GM12801 (cell line): ENCODE data around the gene EIF4G3.

Experiments used
- TF ChIP-seq, protein P1 (sequence below): IDR thresholded peaks from one replicate; pipeline ENCODE4 v1.5.1; 2011; ENCODE audit warnings: control low read depth; ENCODE audit not compliant: insufficient read length; ENCODE audit errors: extremely low read depth

Gene EIF4G3

DNA sequence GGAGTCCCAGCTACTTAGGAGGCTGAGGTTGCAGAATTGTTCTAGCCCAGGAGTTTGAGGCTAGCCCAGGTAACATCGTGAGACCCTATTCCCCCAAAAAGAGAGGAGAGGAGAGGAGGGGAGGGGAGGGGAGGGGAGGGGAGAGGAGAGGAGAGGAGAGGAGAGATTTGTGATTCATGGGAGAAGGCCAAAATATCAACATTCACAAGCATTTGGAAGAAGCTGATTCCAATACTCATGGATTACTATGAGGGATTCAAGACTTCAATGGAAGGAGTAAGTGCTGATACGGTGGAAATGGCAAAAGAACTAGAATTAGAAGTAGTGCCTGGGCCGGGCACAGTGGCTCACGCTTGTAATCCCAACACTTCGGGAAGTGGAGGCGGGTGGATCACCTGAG, 187.8 kb downstream of the EIF4G3 start:
- TF ChIP-seq, protein P1, sequence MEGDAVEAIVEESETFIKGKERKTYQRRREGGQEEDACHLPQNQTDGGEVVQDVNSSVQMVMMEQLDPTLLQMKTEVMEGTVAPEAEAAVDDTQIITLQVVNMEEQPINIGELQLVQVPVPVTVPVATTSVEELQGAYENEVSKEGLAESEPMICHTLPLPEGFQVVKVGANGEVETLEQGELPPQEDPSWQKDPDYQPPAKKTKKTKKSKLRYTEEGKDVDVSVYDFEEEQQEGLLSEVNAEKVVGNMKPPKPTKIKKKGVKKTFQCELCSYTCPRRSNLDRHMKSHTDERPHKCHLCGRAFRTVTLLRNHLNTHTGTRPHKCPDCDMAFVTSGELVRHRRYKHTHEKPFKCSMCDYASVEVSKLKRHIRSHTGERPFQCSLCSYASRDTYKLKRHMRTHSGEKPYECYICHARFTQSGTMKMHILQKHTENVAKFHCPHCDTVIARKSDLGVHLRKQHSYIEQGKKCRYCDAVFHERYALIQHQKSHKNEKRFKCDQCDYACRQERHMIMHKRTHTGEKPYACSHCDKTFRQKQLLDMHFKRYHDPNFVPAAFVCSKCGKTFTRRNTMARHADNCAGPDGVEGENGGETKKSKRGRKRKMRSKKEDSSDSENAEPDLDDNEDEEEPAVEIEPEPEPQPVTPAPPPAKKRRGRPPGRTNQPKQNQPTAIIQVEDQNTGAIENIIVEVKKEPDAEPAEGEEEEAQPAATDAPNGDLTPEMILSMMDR, result no peak

DNA sequence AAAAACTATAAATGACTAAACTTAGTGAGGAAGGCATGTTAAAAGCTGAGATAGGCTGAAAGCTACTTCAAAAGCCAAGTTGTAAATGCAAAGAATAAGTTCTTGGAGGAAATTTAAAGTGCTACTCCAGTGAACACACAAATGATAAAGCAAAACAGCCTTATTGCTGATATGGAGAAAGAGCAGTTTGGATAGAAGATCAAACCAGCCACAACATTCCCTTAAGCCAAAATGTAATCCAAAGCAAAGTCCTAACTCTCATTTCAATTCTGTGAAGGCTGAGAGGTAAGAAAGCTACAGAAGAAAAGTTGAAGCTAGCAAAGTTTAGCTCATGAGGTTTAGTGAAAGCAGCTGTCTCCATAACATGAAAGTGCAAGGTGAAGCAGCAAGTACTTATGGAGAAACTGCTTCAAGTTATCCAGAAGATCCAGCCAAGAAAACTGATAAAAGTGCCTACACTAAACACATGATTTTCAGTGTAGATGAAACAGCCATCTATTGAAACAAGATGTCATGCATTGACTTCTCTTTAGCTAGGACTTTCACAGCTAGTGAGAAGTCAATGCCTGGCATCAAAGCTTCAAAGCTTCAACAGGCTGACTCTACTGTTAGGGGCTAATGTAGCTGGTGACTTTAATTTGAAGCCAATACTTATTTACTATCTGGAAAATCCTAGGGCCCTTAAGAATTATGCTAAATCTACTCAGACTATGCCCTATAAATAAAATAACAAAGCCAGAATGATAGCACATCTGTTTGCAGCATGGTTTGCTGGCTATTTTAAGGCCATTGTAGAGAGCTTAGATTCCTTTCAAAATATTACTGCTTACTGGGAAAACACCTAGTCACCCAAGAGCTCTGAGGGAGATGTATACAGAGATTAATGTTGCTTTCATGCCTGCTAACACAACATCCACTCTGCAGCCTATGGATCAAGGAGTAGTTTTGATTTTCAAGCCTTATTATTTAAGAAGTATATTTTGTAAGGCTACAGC, 188.6 kb downstream of the EIF4G3 start:
- TF ChIP-seq, protein P1, result no peak

DNA sequence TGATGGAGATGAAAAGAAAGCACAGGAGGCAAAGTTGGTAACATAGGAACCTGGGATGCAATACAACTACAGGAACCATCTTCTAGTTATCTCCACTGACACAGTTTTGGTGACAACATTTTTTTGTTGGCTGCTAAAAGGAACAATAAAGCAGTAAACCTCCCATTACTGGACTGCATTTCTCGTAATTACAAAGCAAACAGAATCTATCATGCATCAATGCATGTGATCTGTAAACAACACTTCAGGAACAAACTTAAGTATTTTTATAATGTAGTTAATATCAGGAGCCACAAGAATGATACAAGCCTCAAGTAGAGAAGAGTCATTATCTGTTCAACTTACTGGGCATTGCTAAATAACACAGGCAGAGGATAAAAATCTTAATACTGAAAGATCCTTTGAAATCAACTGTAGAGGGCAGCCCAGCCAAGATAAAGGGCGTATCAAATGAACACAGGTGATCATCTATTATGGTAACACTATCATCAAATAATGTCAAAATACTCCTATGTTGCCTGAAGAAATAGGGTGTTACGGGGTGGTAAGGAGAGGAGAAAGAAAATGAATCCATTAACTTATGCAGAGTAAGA, 193.3 kb downstream of the EIF4G3 start:
- TF ChIP-seq, protein P1, result no peak

DNA sequence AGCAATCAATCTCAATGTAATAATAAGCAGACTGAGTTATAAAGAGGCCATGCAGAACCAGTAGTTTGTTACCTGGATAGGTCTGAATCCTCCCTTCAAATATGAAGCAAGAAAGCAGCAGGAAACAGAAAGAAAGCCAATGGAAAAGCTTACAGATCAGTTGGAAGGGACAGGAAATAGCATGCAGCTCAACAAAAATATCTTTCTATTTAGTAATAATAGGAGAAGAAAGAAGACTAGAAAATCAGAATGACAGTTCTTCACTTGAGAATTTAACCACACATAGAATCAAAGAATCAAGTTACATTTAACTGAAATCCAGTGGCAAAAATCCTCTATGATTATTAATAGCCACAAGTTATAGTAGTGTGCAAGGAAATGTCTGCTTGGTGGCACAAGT, 194.4 kb downstream of the EIF4G3 start:
- TF ChIP-seq, protein P1, result no peak

DNA sequence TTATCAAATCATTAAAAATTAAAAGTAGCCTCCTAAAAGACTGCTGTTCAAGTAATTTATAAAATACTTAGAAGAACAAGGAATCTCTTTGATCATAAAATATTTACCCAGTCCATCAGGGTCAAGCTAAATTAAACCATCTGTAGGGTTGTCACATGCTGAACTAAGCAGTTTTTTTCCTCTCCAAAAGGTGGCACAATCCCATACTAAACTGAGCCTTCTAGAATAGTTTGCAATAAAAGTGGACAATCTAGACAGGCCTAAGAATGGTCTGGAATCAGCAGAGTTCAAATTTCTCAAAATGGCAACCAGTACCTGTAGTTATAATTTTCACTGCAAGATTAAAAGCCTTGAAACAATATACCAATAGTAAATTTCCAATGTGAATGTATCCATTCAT, 194.8 kb downstream of the EIF4G3 start:
- TF ChIP-seq, protein P1, result no peak

DNA sequence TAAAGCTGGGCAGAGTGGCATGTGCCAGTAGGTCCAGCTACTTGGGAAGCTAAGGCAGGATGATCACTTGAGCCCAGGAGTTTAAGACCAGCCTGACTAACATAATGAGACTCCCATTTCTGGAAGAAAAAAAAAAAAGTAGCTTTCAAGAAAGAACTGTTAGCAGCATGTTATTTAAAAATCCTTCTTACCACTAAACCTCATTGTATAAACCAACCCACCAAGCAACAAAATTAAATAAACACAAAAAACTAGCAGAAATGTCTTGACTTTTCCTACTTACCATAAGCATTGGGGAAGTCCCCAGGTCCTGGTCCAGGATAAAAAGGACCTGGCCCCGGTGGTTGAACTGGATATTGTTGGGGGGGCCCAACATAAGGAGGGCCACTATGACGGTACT, 196.6 kb downstream of the EIF4G3 start:
- TF ChIP-seq, protein P1, result no peak

DNA sequence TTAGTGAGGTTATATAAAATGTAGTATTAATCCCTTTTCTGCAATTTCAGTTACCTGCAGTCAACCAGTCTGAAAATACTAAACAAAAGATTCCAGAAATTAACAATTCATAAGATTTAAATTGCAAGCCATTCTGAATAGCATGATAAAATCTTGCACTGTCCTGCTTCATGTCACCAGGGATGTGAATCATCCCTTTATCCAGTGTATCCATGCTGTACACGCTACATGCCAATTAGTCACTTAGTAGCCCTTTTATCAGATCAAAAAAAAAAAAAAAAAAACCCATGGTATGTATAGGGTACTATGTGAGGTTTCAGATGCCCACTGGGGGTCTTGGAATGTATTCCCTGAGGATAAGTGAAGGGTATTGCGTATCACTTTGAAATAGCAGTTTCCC, 198.3 kb downstream of the EIF4G3 start:
- TF ChIP-seq, protein P1, result no peak
